IMR-90 (cell line): ENCODE data around the gene PHF19. TPM values are rescaled to one million over a fixed set of nuclear protein-coding genes. Genes with fewer than 3 reads are reported as not detected.

Source experiments
- ATAC-seq: fragments of 200-7000 bp; cut with Tn5 transposase; 2 replicates; pipeline ENCODE4 v1.9.1; 2020; ENCODE audit warnings: low read depth, mild to moderate bottlenecking, moderate library complexity
- BruUV-seq: library from RNA; stranded (reverse); fragments of 400-500 nt; replicated peaks from 2 replicates; lab custom pipeline; 2021; lab: Mats Ljungman, UMichigan
- CTCF ChIA-PET: fragments of 300-600 bp; formaldehyde crosslinking; extraction: SDS; loops from one replicate; lab custom pipeline; 2021; ENCODE audit warnings: antibody characterized with exemption; lab: Yijun Ruan, JAX
- POLR2A ChIA-PET: fragments of 300-600 bp; sonication (Branson Sonifier 250); formaldehyde crosslinking; loops from one replicate; lab custom pipeline; 2022; ENCODE audit warnings: antibody characterized with exemption; ENCODE audit not compliant: unreplicated experiment; lab: Charles Lee
- DNase-seq: peaks from one replicate; pipeline ENCODE4 v3.0.0; 2013
- H2AFZ ChIP-seq: replicated peaks from 2 replicates; pipeline ENCODE3; 2013; ENCODE audit warnings: low read length, mild to moderate bottlenecking; ENCODE audit not compliant: poor library complexity
- H2AK5ac ChIP-seq: 2 replicates; pipeline ENCODE4 v1.6.1; 2013; ENCODE audit warnings: low read depth, low read length, inconsistent platforms
- H2AK9ac ChIP-seq: replicated peaks from 2 replicates; pipeline ENCODE3; 2013; ENCODE audit warnings: mild to moderate bottlenecking, low read depth, low read length, moderate library complexity; ENCODE audit not compliant: poor library complexity
- H2BK120ac ChIP-seq: 2 replicates; pipeline ENCODE4 v1.6.1; 2013; ENCODE audit warnings: low read depth, low read length, inconsistent platforms
- H2BK15ac ChIP-seq: 3 replicates; pipeline ENCODE4 v1.6.1; 2013; ENCODE audit warnings: low read depth, low read length, inconsistent platforms
- H2BK20ac ChIP-seq: 2 replicates; pipeline ENCODE4 v1.6.1; 2013; ENCODE audit warnings: low read depth, mild to moderate bottlenecking, inconsistent platforms, low read length, moderate library complexity
- H2BK5ac ChIP-seq: 2 replicates; pipeline ENCODE4 v1.6.1; 2013; ENCODE audit warnings: mild to moderate bottlenecking, low read depth, low read length, inconsistent platforms; ENCODE audit not compliant: poor library complexity, severe bottlenecking
- H3K14ac ChIP-seq: replicated peaks from 2 replicates; pipeline ENCODE4 v1.6.1; 2013; ENCODE audit warnings: low read depth, low read length, inconsistent platforms
- H3K18ac ChIP-seq: 2 replicates; pipeline ENCODE4 v1.6.1; 2013; ENCODE audit warnings: low read depth, low read length, control low read depth
- H3K23ac ChIP-seq: 2 replicates; pipeline ENCODE4 v1.6.1; 2013; ENCODE audit warnings: low read depth, low read length, inconsistent platforms
- H3K27ac ChIP-seq: 2 replicates; pipeline ENCODE4 v1.5.1; 2013; ENCODE audit warnings: mild to moderate bottlenecking, control low read depth, low read length; ENCODE audit not compliant: insufficient read depth
- H3K27me3 ChIP-seq: 2 replicates; pipeline ENCODE4 v1.6.1; 2013; ENCODE audit warnings: low read length; ENCODE audit not compliant: control insufficient read depth, insufficient read depth
- H3K36me3 ChIP-seq: 2 replicates; pipeline ENCODE4 v1.6.1; 2013; ENCODE audit warnings: low read length, mixed read lengths; ENCODE audit not compliant: control insufficient read depth, insufficient read depth
- H3K4ac ChIP-seq: 2 replicates; pipeline ENCODE4 v1.6.1; 2013; ENCODE audit warnings: low read depth, low read length, inconsistent platforms
- H3K4me1 ChIP-seq: 2 replicates; pipeline ENCODE4 v1.6.1; 2013; ENCODE audit warnings: low read length, mixed read lengths; ENCODE audit not compliant: control insufficient read depth, insufficient read depth
- H3K4me2 ChIP-seq: 2 replicates; pipeline ENCODE4 v1.6.1; 2013; ENCODE audit warnings: low read depth, mild to moderate bottlenecking, control low read depth, low read length, moderate library complexity
- H3K4me3 ChIP-seq: 2 replicates; pipeline ENCODE4 v1.5.1; 2013; ENCODE audit warnings: low read depth, mild to moderate bottlenecking, control low read depth, low read length, moderate library complexity; ENCODE audit not compliant: insufficient read depth
- H3K56ac ChIP-seq: 2 replicates; pipeline ENCODE4 v1.6.1; 2013; ENCODE audit warnings: low read length, inconsistent platforms; ENCODE audit not compliant: insufficient read depth; ENCODE audit errors: extremely low read depth
- H3K79me1 ChIP-seq, 2 experiments: 2 replicates each; pipeline ENCODE4 v1.6.1; 2013; ENCODE audit warnings: low read length in 2 of 2, inconsistent platforms in 1 of 2, low read depth in 1 of 2
- H3K9ac ChIP-seq: 2 replicates; pipeline ENCODE4 v1.6.1; 2013; ENCODE audit warnings: low read depth, low read length, control low read depth
- H3K9me1 ChIP-seq: 2 replicates; pipeline ENCODE4 v1.6.1; 2013; ENCODE audit warnings: low read length, inconsistent platforms; ENCODE audit not compliant: insufficient read depth
- H3K9me3 ChIP-seq: 2 replicates; pipeline ENCODE4 v1.6.1; 2013; ENCODE audit warnings: low read length; ENCODE audit not compliant: control insufficient read depth, insufficient read depth
- H4K20me1 ChIP-seq: 2 replicates; pipeline ENCODE4 v1.6.1; 2013; ENCODE audit warnings: low read length, inconsistent platforms; ENCODE audit not compliant: insufficient read depth
- H4K5ac ChIP-seq: 2 replicates; pipeline ENCODE4 v1.6.1; 2013; ENCODE audit warnings: mild to moderate bottlenecking, low read depth, low read length, control low read depth
- H4K8ac ChIP-seq, 2 experiments: 2 replicates each; pipeline ENCODE4 v1.6.1; 2013; ENCODE audit warnings: low read depth in 2 of 2, low read length in 2 of 2, control low read depth in 1 of 2, inconsistent platforms in 1 of 2
- H4K91ac ChIP-seq: 2 replicates; pipeline ENCODE4 v1.6.1; 2013; ENCODE audit warnings: low read depth, low read length, inconsistent platforms; ENCODE audit not compliant: insufficient read depth
- BHLHE40 ChIP-seq: fragments of 150-350 bp; IDR thresholded peaks from 2 replicates; pipeline ENCODE4 v1.6.1; 2016; ENCODE audit warnings: mild to moderate bottlenecking, low read depth, low read length
- CEBPB ChIP-seq: IDR thresholded peaks from 2 replicates; pipeline ENCODE4 v1.6.1; 2012; ENCODE audit warnings: low read depth, low read length, improper control_type of control experiment
- CHD1 ChIP-seq: IDR thresholded peaks from 2 replicates; pipeline ENCODE4 v1.6.1; 2012; ENCODE audit warnings: low read depth, low read length, improper control_type of control experiment
- CTCF ChIP-seq: conservative IDR thresholded peaks from 2 replicates; pipeline ENCODE4 v1.5.1; 2012; ENCODE audit warnings: mild to moderate bottlenecking, low read depth, low read length, improper control_type of control experiment
- FOS ChIP-seq: fragments of 150-350 bp; IDR thresholded peaks from 2 replicates; pipeline ENCODE4 v1.6.1; 2016; ENCODE audit warnings: low read depth, low read length
- MAFK ChIP-seq: IDR thresholded peaks from 2 replicates; pipeline ENCODE4 v1.6.1; 2012; ENCODE audit warnings: low read depth, low read length, improper control_type of control experiment
- MAZ ChIP-seq: IDR thresholded peaks from 2 replicates; pipeline ENCODE4 v1.6.1; 2012; ENCODE audit warnings: low read depth, mild to moderate bottlenecking, low read length, improper control_type of control experiment, moderate library complexity, borderline replicate concordance
- MXI1 ChIP-seq: IDR thresholded peaks from 2 replicates; pipeline ENCODE4 v1.6.1; 2012; ENCODE audit warnings: low read depth, mild to moderate bottlenecking, low read length, moderate library complexity, borderline replicate concordance
- NFE2L2 ChIP-seq: fragments of 150-350 bp; IDR thresholded peaks from 2 replicates; pipeline ENCODE4 v1.6.1; 2016; ENCODE audit warnings: low read depth, mild to moderate bottlenecking, low read length
- POLR2A ChIP-seq: IDR thresholded peaks from 2 replicates; pipeline ENCODE4 v1.6.1; 2012; ENCODE audit warnings: mild to moderate bottlenecking, low read depth, low read length
- RAD21 ChIP-seq: IDR thresholded peaks from 2 replicates; pipeline ENCODE4 v1.6.1; 2012; ENCODE audit warnings: low read length, improper control_type of control experiment
- RCOR1 ChIP-seq: IDR thresholded peaks from 2 replicates; pipeline ENCODE4 v1.6.1; 2012; ENCODE audit warnings: mild to moderate bottlenecking, low read length, improper control_type of control experiment; ENCODE audit not compliant: insufficient replicate concordance
- RFX5 ChIP-seq: IDR thresholded peaks from 2 replicates; pipeline ENCODE4 v1.8.0; 2012; ENCODE audit warnings: low read depth, mild to moderate bottlenecking, low read length, moderate library complexity
- SMC3 ChIP-seq: fragments of 150-350 bp; IDR thresholded peaks from 2 replicates; pipeline ENCODE4 v1.6.1; 2016; ENCODE audit warnings: low read depth, mild to moderate bottlenecking, antibody characterized with exemption, low read length, moderate library complexity
- USF2 ChIP-seq: fragments of 150-350 bp; IDR thresholded peaks from 2 replicates; pipeline ENCODE4 v1.6.1; 2017; ENCODE audit warnings: mild to moderate bottlenecking, antibody characterized with exemption, low read length, low read depth
- WGBS, 2 experiments: methylation state at CpG; one replicate each; pipeline versions ENCODE4 v1.1.5 to v1.1.7; 2013; ENCODE audit warnings: missing lambda C conversion rate in 2 of 2; ENCODE audit not compliant: insufficient read length in 1 of 2; ENCODE audit errors: extremely low coverage in 2 of 2; 5-methylcytosine and 5-hydroxymethylcytosine counted together
- dilution Hi-C: fragments of 300-500 bp; cut with HindIII; formaldehyde crosslinking; loops from one replicate; pipeline ENCODE4 v1.14.3; 2018; ENCODE audit warnings: low sequenced_read_pairs; ENCODE audit not compliant: unreplicated experiment
- in situ Hi-C: fragments of 300-500 bp; cut with MboI; formaldehyde crosslinking; loops from 3 replicates; pipeline ENCODE4 v1.14.3; 2019; ENCODE audit warnings: low sequenced_read_pairs, inconsistent platforms, mixed read lengths
- intact Hi-C: fragments of 100-400 bp; cut with micrococcal nuclease; formaldehyde crosslinking; loops from 2 replicates; pipeline ENCODE4 v1.10.0; 2022
- polyA plus RNA-seq, 3 experiments: library from polyadenylated mRNA; depleted of rRNA; stranded (reverse); fragments of >200 nt; gene quantifications; 2 replicates each; pipeline ENCODE4 v1.2.3, GENCODE V29; 2012; ENCODE audit warnings: low replicate concordance in 1 of 3
- total RNA-seq: library from RNA; depleted of rRNA; stranded (reverse); fragments of >200 nt; gene quantifications from 2 replicates; pipeline ENCODE4 v1.2.3, GENCODE V29; 2012
- TF ChIP-seq, protein P1 (sequence below): fragments of 150-350 bp; IDR thresholded peaks from 2 replicates; pipeline ENCODE4 v1.6.1; 2016; ENCODE audit warnings: low read depth, mild to moderate bottlenecking, low read length, moderate library complexity, borderline replicate concordance

The PHF19 gene
- total and polyA plus RNA-seq, 2 of the 4 experiments (the other 2 are of a cell fraction): 37.6 to 55.6 TPM

- H4K91ac ChIP-seq: no peak overlapping the region
- no peak overlapping the region for H3K4me3 ChIP-seq
- ATAC-seq: no peak
- H2AFZ ChIP-seq: no peak overlapping the region
- no peaks in the 10 kb centered on the region; the same call in 1 of the 2 replicates for H3K36me3 ChIP-seq
- TF ChIP-seq, protein P1, sequence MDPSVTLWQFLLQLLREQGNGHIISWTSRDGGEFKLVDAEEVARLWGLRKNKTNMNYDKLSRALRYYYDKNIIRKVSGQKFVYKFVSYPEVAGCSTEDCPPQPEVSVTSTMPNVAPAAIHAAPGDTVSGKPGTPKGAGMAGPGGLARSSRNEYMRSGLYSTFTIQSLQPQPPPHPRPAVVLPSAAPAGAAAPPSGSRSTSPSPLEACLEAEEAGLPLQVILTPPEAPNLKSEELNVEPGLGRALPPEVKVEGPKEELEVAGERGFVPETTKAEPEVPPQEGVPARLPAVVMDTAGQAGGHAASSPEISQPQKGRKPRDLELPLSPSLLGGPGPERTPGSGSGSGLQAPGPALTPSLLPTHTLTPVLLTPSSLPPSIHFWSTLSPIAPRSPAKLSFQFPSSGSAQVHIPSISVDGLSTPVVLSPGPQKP: no peak
- TF ChIP-seq FOS (no peak), CHD1 (no peak), NFE2L2 (no peak), SMC3 (no peak), RAD21 (no peak), POLR2A (no peak), BHLHE40 (no peak), RCOR1 (no peak), RFX5 (no peak), CTCF (no peak), MAFK (no peak), CEBPB (no peak), MXI1 (no peak), USF2 (no peak), MAZ (no peak)
- no peaks in the 10 kb centered on the region for H4K20me1 ChIP-seq
- POLR2A ChIA-PET: no interaction called here
- no peak overlapping the region for H3K4me2 ChIP-seq
- no peak overlapping the region for H2BK20ac ChIP-seq
- no peak overlapping the region for H2BK5ac ChIP-seq
- no peak overlapping the region for H3K9ac ChIP-seq
- no peak overlapping the region for H2AK9ac ChIP-seq
- CTCF ChIA-PET: interaction anchor here (0.6 kb wide), 1 partner anchor 424 kb away, joined by 5 read pairs; no protein-coding TSS in a partner anchor
- WGBS, 2 experiments: 100% methylated on average over 1 of the region's 3 CpGs; no CpG with 5 or more reads in 1 of the 2 experiments
- no peak overlapping the region for H3K27ac ChIP-seq
- H3K79me1 ChIP-seq: no peaks in the 10 kb centered on the region
- dilution Hi-C loops: no loop called here
- H3K27me3 ChIP-seq: no peaks in the 10 kb centered on the region; the same call in 1 of the 2 replicates
- H3K9me3 ChIP-seq: no peaks in the 10 kb centered on the region
- no peak overlapping the region for H4K5ac ChIP-seq
- no peak overlapping the region for H3K56ac ChIP-seq
- no peak for DNase-seq
- no peak overlapping the region for H3K4ac ChIP-seq
- no peak overlapping the region for H4K8ac ChIP-seq
- no peak overlapping the region for H3K23ac ChIP-seq
- H2AK5ac ChIP-seq: no peak overlapping the region
- intact Hi-C loops: no loop called here
- no peak overlapping the region for H2BK120ac ChIP-seq
- in situ Hi-C loops: no loop called here
- H3K14ac ChIP-seq: no peak overlapping the region
- H2BK15ac ChIP-seq: no peak overlapping the region
- no TSS peak for BruUV-seq
- H3K4me1 ChIP-seq: no peaks in the 10 kb centered on the region
- H3K18ac ChIP-seq: no peak overlapping the region
- no peaks in the 10 kb centered on the region for H3K9me1 ChIP-seq
These were observed 23.8 kb upstream of the PHF19 start for GRCh38 chr9:120900824-120901223.
